GM12878 (cell line): ENCODE measurements around the gene GPR153. TPM values are rescaled to one million over a fixed set of nuclear protein-coding genes. Genes with fewer than 3 reads are reported as not detected.
"Not testable (repeated sequence)": the region's sequence is repeated elsewhere in the genome, so short reads cannot be mapped to it uniquely, and the experiment has no call there.

Experiments
- ATAC-seq: fragments of 200-7000 bp; cut with Tn5 transposase; 3 replicates; pipeline ENCODE4 v1.9.1; 2020; ENCODE audit warnings: mild to moderate bottlenecking, moderate library complexity
- BruUV-seq: library from RNA; stranded (reverse); fragments of 400-500 nt; replicated peaks from 2 replicates; lab custom pipeline; 2021; lab: Mats Ljungman, UMichigan
- CTCF ChIA-PET: fragments of 300-600 bp; sonication (Branson Sonifier 250); formaldehyde crosslinking; extraction: SDS; loops from one replicate; lab custom pipeline; 2021; ENCODE audit warnings: inconsistent platforms; lab: Yijun Ruan, JAX
- POLR2A ChIA-PET: fragments of 350-600 bp; formaldehyde crosslinking; extraction: SDS; loops from one replicate; lab custom pipeline; 2021; ENCODE audit warnings: inconsistent platforms; lab: Charles Lee
- RAD21 ChIA-PET: fragments of 300-600 bp; sonication (Branson Sonifier 250); formaldehyde crosslinking; loops from one replicate; lab custom pipeline; 2023; ENCODE audit warnings: antibody characterized with exemption; ENCODE audit not compliant: unreplicated experiment; lab: Charles Lee
- SMC1A ChIA-PET: fragments of 300-600 bp; sonication (Branson Sonifier 250); formaldehyde crosslinking; loops from one replicate; lab custom pipeline; 2023; ENCODE audit not compliant: unreplicated experiment, uncharacterized antibody; lab: Charles Lee
- DNase-seq: peaks from one replicate; pipeline ENCODE4 v3.0.0-alpha.2; 2011; ENCODE audit warnings: low read depth, low spot score
- FAIRE-seq: peaks from 3 replicates; lab custom pipeline; 2011; peaks lifted over from hg19 to GRCh38; lab: Jason Lieb, UNC
- H2AFZ ChIP-seq: 2 replicates; pipeline ENCODE4 v1.6.0; 2011; ENCODE audit warnings: low read depth, low read length, control low read depth; ENCODE audit not compliant: control insufficient read depth
- H3K27ac ChIP-seq: 2 replicates; pipeline ENCODE4 v1.5.1; 2011; ENCODE audit warnings: control low read depth; ENCODE audit not compliant: control insufficient read depth, insufficient read depth
- H3K27me3 ChIP-seq, 2 experiments: replicated peaks in 1 of 2; 2 replicates each; pipeline versions ENCODE4 v1.6.0 to v1.6.1; 2011; ENCODE audit warnings: low read length in 1 of 2; ENCODE audit not compliant: control insufficient read depth in 2 of 2, insufficient read depth in 2 of 2
- H3K36me3 ChIP-seq, 2 experiments: 2 replicates each; pipeline ENCODE4 v1.5.1; 2011; ENCODE audit warnings: low read length in 1 of 2; ENCODE audit not compliant: control insufficient read depth in 2 of 2, insufficient read depth in 2 of 2
- H3K4me1 ChIP-seq: 2 replicates; pipeline ENCODE4 v1.6.1; 2011; ENCODE audit warnings: mild to moderate bottlenecking, low read length, moderate library complexity, mixed read lengths; ENCODE audit not compliant: control insufficient read depth, insufficient read depth
- H3K4me2 ChIP-seq: 2 replicates; pipeline ENCODE4 v1.6.0; 2011; ENCODE audit warnings: control low read depth; ENCODE audit not compliant: control insufficient read depth, insufficient read depth
- H3K4me3 ChIP-seq: fragments of 200-600 bp; sonication (generic); 2 replicates; pipeline ENCODE4 v1.5.1; 2016
- H3K79me2 ChIP-seq: 2 replicates; pipeline ENCODE4 v1.6.0; 2011; ENCODE audit warnings: low read length; ENCODE audit not compliant: control insufficient read depth, insufficient read depth
- H3K9ac ChIP-seq: 2 replicates; pipeline ENCODE4 v1.8.0; 2011; ENCODE audit warnings: low read length, control low read depth, mixed read lengths; ENCODE audit not compliant: control insufficient read depth, insufficient read depth
- H3K9me3 ChIP-seq: replicated peaks from 3 replicates; pipeline ENCODE4 v1.5.1; 2011; ENCODE audit warnings: mild to moderate bottlenecking, low read length; ENCODE audit not compliant: control insufficient read depth, insufficient read depth
- H4K20me1 ChIP-seq: 2 replicates; pipeline ENCODE4 v1.6.0; 2011; ENCODE audit not compliant: control insufficient read depth, insufficient read depth
- EZH2 ChIP-seq: IDR thresholded peaks from 2 replicates; pipeline ENCODE4 v1.6.1; 2012; ENCODE audit warnings: low read depth, mild to moderate bottlenecking, control low read depth, inconsistent platforms, low read length, borderline replicate concordance; ENCODE audit not compliant: control insufficient read depth
- IKZF1 ChIP-seq: fragments of 450-650 bp; conservative IDR thresholded peaks from 2 replicates; pipeline ENCODE4 v1.6.1; 2017; ENCODE audit warnings: antibody characterized with exemption, mild to moderate bottlenecking
- SP1 ChIP-seq: IDR thresholded peaks from one replicate; pipeline ENCODE4 v1.6.1; 2011; ENCODE audit warnings: low read depth, low read length
- WGBS: methylation state at CpG from one replicate; pipeline ENCODE4 v1.1.6; 2016; ENCODE audit warnings: low lambda C conversion rate; ENCODE audit not compliant: insufficient replicate concordance, insufficient coverage; ENCODE audit errors: missing lambda C conversion rate; 5-methylcytosine and 5-hydroxymethylcytosine counted together
- in situ Hi-C: fragments of 300-500 bp; cut with MboI; formaldehyde crosslinking; loops from 9 replicates; pipeline ENCODE4 v1.14.3; 2018; ENCODE audit warnings: mixed read lengths
- intact Hi-C: fragments of 100-400 bp; cut with micrococcal nuclease; formaldehyde crosslinking; loops from one replicate; pipeline ENCODE4 v1.14.2; 2022; ENCODE audit not compliant: unreplicated experiment
- polyA plus RNA-seq, 11 experiments: library from polyadenylated mRNA; depleted of rRNA in 4 of 11; unstranded in 6 of 11; stranded (reverse) in 5 of 11; fragments of >200 nt; fragmentation: Nextera tagmentation in 4 of 11; fragmentation: Illumina TruSeq in 1 of 11; extraction: Ambion mirVana in 4 of 11; extraction: Trizol in 1 of 11; gene quantifications; 1 replicate in 1 of 11; 2 replicates in 10 of 11; pipeline versions ENCODE4 v1.2.1 to v1.2.3, GENCODE V29; 2011 to 2016; ENCODE audit warnings: inconsistent platforms in 2 of 11, missing spikeins in 2 of 11, low read depth in 1 of 11
- total RNA-seq, 4 experiments: library from RNA; depleted of rRNA in 3 of 4; stranded (reverse); fragments of >200 nt in 3 of 4; fragmentation: Illumina TruSeq in 1 of 4; extraction: Trizol in 1 of 4; gene quantifications; 2 replicates each; pipeline versions ENCODE4 v1.2.1 to v1.2.3, GENCODE V29; 2013 to 2021
- TF ChIP-seq, protein P1 (sequence below): fragments of 450-650 bp; IDR thresholded peaks from 2 replicates; pipeline ENCODE4 v1.6.1; 2016; ENCODE audit warnings: mild to moderate bottlenecking, moderate library complexity, borderline replicate concordance

The GPR153 gene
- total and polyA plus RNA-seq, 10 of the 15 experiments (the other 5 are each of a cell fraction or from before 2014, with no cell fraction given) = 0.04 to 2.2 (median 0.54) TPM

- no peak for TF ChIP-seq IKZF1
- TF ChIP-seq, all 136 proteins: peak for 0
These were observed 47.6 kb upstream of the GPR153 start (continued) for GRCh38 chr1:6308449-6308848.

DNA sequence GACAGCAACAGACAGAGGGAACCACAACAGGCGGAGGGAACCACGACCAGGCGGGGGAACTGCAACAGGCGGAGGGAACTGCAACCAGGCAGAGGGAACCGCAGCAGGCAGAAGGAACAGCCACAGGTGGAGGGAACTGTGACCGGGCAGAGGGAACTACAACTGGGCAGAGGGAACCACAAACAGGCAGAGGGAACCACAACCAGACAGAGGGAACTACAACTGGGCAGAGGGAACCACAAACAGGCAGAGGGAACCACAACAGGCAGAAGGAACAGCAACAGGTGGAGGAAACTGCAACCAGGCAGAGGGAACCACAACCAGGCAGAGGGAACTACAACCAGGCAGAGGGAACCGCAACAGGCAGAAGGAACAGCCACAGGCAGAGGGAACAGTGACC is 46.8 kb upstream of the GPR153 start:
- FAIRE-seq, RAD21 ChIA-PET, POLR2A ChIA-PET, H3K9me3 ChIP-seq, CTCF ChIA-PET, SMC1A ChIA-PET, DNase-seq, H3K4me2 ChIP-seq, ATAC-seq, intact Hi-C loops, H3K4me3 ChIP-seq, H3K4me1 ChIP-seq, H3K27me3 ChIP-seq, in situ Hi-C loops, BruUV-seq, H3K79me2 ChIP-seq, H3K9ac ChIP-seq, H2AFZ ChIP-seq, H4K20me1 ChIP-seq, H3K27ac ChIP-seq, H3K36me3 ChIP-seq: not testable (repeated sequence)
- WGBS = 92% methylated on average over 7 of the region's 7 CpGs

GRCh38 chr1:6307099-6307498 is 46.2 kb upstream of the GPR153 start:
- intact Hi-C loops (no loop called here), in situ Hi-C loops (no loop called here)
- FAIRE-seq = no peak
- TF ChIP-seq, protein P1, sequence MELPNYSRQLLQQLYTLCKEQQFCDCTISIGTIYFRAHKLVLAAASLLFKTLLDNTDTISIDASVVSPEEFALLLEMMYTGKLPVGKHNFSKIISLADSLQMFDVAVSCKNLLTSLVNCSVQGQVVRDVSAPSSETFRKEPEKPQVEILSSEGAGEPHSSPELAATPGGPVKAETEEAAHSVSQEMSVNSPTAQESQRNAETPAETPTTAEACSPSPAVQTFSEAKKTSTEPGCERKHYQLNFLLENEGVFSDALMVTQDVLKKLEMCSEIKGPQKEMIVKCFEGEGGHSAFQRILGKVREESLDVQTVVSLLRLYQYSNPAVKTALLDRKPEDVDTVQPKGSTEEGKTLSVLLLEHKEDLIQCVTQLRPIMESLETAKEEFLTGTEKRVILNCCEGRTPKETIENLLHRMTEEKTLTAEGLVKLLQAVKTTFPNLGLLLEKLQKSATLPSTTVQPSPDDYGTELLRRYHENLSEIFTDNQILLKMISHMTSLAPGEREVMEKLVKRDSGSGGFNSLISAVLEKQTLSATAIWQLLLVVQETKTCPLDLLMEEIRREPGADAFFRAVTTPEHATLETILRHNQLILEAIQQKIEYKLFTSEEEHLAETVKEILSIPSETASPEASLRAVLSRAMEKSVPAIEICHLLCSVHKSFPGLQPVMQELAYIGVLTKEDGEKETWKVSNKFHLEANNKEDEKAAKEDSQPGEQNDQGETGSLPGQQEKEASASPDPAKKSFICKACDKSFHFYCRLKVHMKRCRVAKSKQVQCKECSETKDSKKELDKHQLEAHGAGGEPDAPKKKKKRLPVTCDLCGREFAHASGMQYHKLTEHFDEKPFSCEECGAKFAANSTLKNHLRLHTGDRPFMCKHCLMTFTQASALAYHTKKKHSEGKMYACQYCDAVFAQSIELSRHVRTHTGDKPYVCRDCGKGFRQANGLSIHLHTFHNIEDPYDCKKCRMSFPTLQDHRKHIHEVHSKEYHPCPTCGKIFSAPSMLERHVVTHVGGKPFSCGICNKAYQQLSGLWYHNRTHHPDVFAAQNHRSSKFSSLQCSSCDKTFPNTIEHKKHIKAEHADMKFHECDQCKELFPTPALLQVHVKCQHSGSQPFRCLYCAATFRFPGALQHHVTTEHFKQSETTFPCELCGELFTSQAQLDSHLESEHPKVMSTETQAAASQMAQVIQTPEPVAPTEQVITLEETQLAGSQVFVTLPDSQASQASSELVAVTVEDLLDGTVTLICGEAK = no peak
- TF ChIP-seq EZH2 = no peak
- TF ChIP-seq SP1 = no peak
- H2AFZ ChIP-seq = no peak overlapping the region
- no TSS peak for BruUV-seq
- SMC1A ChIA-PET = no interaction called here
- RAD21 ChIA-PET = no interaction called here
- CTCF ChIA-PET = interaction anchor here (1.1 kb wide), 1 partner anchor 60 kb away, joined by 3 read pairs; no protein-coding TSS in a partner anchor
- H3K9ac ChIP-seq = no peak overlapping the region
- no peaks in the 10 kb centered on the region for H3K27me3 ChIP-seq
- no peak for DNase-seq
- ATAC-seq = no peak
- 94% methylated on average over 15 of the region's 15 CpGs for WGBS
- no peaks in the 10 kb centered on the region; the same call in 2 of the 3 replicates for H3K9me3 ChIP-seq
- no peak overlapping the region for H3K4me2 ChIP-seq
- POLR2A ChIA-PET = interaction anchor here (0.5 kb wide), 1 partner anchor 11 kb away, joined by 4 read pairs; no protein-coding TSS in a partner anchor
- no peak overlapping the region for H3K4me3 ChIP-seq
- H3K27ac ChIP-seq = no peak overlapping the region
- peaks cover 0 to 6% of the 10 kb centered on the region in 2 experiments; a peak in 3 of 4 replicates for H3K36me3 ChIP-seq
- H3K79me2 ChIP-seq = no peaks in the 10 kb centered on the region
- no peaks in the 10 kb centered on the region for H4K20me1 ChIP-seq
- no peaks in the 10 kb centered on the region for H3K4me1 ChIP-seq
